PFSK-1 (cell line): ENCODE results near the gene ISL2.

Experiments
- FOXP2 ChIP-seq: optimal IDR thresholded peaks from 2 replicates; pipeline ENCODE3; 2011; ENCODE audit warnings: borderline replicate concordance, control low read depth, inconsistent platforms; ENCODE audit not compliant: insufficient read depth; ENCODE audit errors: extremely low read length, extremely low read depth
- POLR2AphosphoS5 ChIP-seq: IDR thresholded peaks from 2 replicates; pipeline ENCODE4 v1.6.1; 2012; ENCODE audit warnings: low read depth, mild to moderate bottlenecking, control low read depth, low read length, moderate library complexity
- REST ChIP-seq, 2 experiments: IDR thresholded peaks; 2 replicates each; pipeline versions ENCODE4 v1.6.1 to v1.8.0; 2011 to 2012; ENCODE audit warnings: low read depth in 2 of 2, low read length in 2 of 2, control low read depth in 1 of 2, inconsistent platforms in 1 of 2, mild to moderate bottlenecking in 1 of 2, moderate library complexity in 1 of 2; ENCODE audit not compliant: insufficient read depth in 1 of 2
- SIN3A ChIP-seq: IDR thresholded peaks from 2 replicates; pipeline ENCODE4 v1.6.1; 2012; ENCODE audit warnings: mild to moderate bottlenecking, low read length, moderate library complexity, borderline replicate concordance; ENCODE audit not compliant: insufficient read depth
- TAF1 ChIP-seq: IDR thresholded peaks from 2 replicates; pipeline ENCODE4 v1.6.1; 2012; ENCODE audit warnings: low read length, control low read depth, borderline replicate concordance; ENCODE audit not compliant: insufficient read depth

ISL2 gene

DNA sequence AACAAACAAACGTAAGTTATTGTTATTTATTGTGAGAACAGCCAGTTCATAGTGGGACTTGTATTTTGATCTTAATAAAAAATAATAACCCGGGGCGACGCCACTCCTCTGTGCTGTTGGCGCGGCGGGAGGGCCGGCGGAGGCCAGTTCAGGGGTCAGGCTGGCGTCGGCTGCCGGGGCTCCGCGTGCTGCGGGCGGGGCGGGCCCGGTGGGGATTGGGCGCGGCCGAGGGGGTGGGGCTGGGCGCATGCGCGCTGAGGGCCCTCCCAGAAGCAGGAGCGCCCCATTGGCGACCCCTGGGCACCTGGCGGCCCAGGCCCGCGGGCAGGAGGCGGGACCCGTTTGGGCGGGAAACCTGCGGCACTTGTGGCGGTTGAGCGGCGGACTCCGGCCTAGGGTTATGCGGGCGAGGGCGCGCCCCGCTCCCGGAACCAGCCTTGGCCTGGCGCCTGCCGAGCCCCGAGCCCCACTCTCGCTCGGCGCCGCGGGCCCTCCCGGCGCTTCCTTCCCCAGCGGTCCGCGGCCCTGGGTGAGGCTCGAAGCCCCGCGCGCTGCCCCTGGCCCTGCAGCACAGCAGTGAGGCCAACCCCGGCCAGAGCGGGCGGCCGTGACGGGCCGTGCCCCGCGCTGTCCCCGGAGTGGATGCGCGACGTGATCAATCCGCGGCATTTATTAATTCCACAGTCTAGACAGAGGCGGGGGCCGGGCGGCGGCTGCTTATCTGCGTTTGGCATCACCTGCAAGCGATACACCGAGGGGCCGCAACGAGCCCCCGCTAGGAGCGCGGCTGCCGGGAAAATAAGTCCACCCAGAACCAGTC is 6.0 kb downstream of the ISL2 start:
- TF ChIP-seq REST (IDR thresholded peaks at IDR 0.05; ENCODE audit: insufficient read depth in 1 of 2, low read depth in 2 of 2, low read length in 2 of 2) (no peak), POLR2AphosphoS5 (no peak), TAF1 (no peak)

DNA sequence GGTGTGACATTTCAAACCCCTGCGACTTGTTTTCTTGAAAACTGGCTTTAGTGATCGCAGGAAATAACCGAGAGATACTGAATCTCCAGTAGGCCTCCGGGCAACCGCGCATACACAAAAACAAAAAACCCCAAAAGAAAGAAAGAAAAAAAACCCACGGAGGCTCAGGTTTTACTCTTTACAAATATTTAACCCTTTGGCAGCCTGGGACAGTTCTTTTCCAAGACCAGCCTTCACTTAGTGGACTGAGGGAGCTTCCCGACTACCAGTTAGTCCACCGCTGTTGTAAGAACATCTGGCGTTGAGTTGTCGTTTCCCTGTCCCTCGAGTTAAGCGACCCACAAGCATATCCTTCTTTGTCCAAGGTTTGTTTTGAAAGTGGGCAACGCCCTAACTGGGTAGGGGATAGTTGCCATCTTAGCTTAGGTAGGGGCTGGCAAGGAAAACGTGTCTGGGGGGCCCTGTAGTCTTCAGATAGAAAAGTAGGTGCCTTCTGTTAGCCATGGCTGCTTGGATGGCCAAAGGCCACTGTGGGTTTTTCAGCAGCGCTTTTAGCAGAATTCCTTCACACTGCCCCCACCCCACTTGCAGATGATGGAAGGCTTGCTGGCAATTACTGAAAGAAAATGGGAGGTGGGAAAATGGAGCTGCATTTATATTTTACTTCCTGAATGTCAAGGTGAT is 6.9 kb downstream of the ISL2 start:
- TF ChIP-seq SIN3A (no peak), POLR2AphosphoS5 (no peak), FOXP2 (no peak), REST (IDR thresholded peaks at IDR 0.05; ENCODE audit: insufficient read depth in 1 of 2, low read depth in 2 of 2, low read length in 2 of 2) (no peak), TAF1 (no peak)

DNA sequence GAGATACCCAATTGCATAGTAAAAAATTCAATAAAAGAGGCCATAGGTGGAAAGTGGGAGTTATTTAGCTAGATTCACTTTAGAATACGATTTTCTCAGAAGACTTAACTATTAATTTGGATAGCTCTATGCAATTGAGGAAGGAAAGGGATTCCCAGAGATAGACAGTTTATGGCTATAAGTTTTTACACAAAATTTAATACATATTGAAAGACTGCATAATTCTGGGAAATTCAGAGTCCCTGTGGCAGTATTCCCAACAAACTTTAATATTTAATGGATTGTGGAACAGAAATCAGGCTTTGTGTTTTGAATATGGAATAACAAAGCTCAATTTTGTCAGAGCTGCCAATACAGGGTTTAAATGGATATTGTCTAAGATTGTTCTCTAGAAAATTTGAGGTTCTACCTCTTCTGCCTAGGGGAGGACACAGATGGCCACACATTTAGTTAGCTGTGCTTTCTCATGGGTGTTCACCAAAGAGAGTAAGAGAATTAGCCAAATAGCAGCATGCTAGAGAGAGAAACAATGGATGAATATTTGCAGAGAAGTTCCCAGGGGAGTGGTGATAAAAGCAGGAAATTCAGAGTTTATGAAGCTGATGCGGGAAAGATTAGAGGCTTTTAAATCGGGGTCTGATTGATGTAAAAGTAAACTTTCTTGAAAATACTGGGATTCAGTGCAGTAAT is 8.5 kb downstream of the ISL2 start:
- TF ChIP-seq POLR2AphosphoS5 (no peak), TAF1 (no peak), FOXP2 (no peak), SIN3A (no peak), REST (IDR thresholded peaks at IDR 0.05; ENCODE audit: insufficient read depth in 1 of 2, low read depth in 2 of 2, low read length in 2 of 2) (no peak)

GRCh38 chr15:76345583-76345879 is 9.0 kb downstream of the ISL2 start:
- no peak for TF ChIP-seq SIN3A
- TF ChIP-seq REST (IDR thresholded peaks at IDR 0.05; ENCODE audit: insufficient read depth in 1 of 2, low read depth in 2 of 2, low read length in 2 of 2): no peak
- TF ChIP-seq FOXP2: peak; percentile 76
